HEK293 (cell line): ENCODE measurements around the gene OR52D1.
A peak's percentile ranks its signal among the peaks of the same experiment; 100 is the strongest.

Experiments
- CTCF ChIA-PET: fragments of 350-600 bp; formaldehyde crosslinking; extraction: SDS; loops from one replicate; lab custom pipeline; 2021; ENCODE audit warnings: antibody characterized with exemption; lab: Yijun Ruan, JAX
- POLR2A ChIA-PET: fragments of 300-600 bp; formaldehyde crosslinking; extraction: SDS; loops from one replicate; lab custom pipeline; 2020; ENCODE audit warnings: antibody characterized with exemption, inconsistent platforms; lab: Yijun Ruan, JAX
- H3K27ac ChIP-seq: fragments of 200-500 bp; sonication (Bioruptor generic); 2 replicates; pipeline ENCODE4 v1.5.1; 2014; ENCODE audit warnings: low read depth, low read length, control low read depth, inconsistent platforms; ENCODE audit errors: extremely low read depth
- H3K36me3 ChIP-seq, 2 experiments: fragments of 200-500 bp in 1 of 2; sonication (Bioruptor generic) in 1 of 2; 1 replicate in 1 of 2; 2 replicates in 1 of 2; pipeline ENCODE4 v1.5.1; 2014 to 2017; ENCODE audit warnings: inconsistent platforms in 2 of 2, low read length in 2 of 2; ENCODE audit not compliant: control insufficient read depth in 2 of 2, insufficient read depth in 1 of 2
- H3K4me1 ChIP-seq: fragments of 200-500 bp; sonication (Bioruptor generic); 2 replicates; pipeline ENCODE4 v1.5.1; 2014; ENCODE audit warnings: mild to moderate bottlenecking, low read length, inconsistent platforms; ENCODE audit not compliant: control insufficient read depth, insufficient read depth
- H3K4me3 ChIP-seq: 2 replicates; pipeline ENCODE4 v1.5.1; 2011; ENCODE audit warnings: low read depth, mild to moderate bottlenecking, control low read depth, low read length, moderate library complexity
- H3K9me3 ChIP-seq: fragments of 200-500 bp; sonication (Bioruptor generic); 2 replicates; pipeline ENCODE4 v1.5.1; 2014; ENCODE audit warnings: low read depth, low read length, inconsistent platforms; ENCODE audit not compliant: control insufficient read depth, insufficient read depth
- KLF10 ChIP-seq: fragments of 450-650 bp; IDR thresholded peaks from 2 replicates; pipeline ENCODE4 v1.5.1; 2018; ENCODE audit warnings: missing biosample characterization, mild to moderate bottlenecking, missing genetic modification characterization
- OVOL3 ChIP-seq: fragments of 450-650 bp; formaldehyde crosslinking; IDR thresholded peaks from 2 replicates; pipeline ENCODE4 v1.5.1; 2016; ENCODE audit warnings: missing biosample characterization, missing genetic modification characterization
- ZBTB8A ChIP-seq: fragments of 450-650 bp; formaldehyde crosslinking; IDR thresholded peaks from 2 replicates; pipeline ENCODE4 v1.5.1; 2016; ENCODE audit warnings: missing biosample characterization, missing genetic modification characterization
- ZNF155 ChIP-seq: fragments of 450-650 bp; formaldehyde crosslinking; IDR thresholded peaks from 2 replicates; pipeline ENCODE4 v1.5.1; 2016; ENCODE audit warnings: missing biosample characterization, missing genetic modification characterization
- ZNF184 ChIP-seq: fragments of 450-650 bp; IDR thresholded peaks from 2 replicates; pipeline ENCODE4 v1.5.1; 2018; ENCODE audit warnings: missing biosample characterization, mild to moderate bottlenecking, missing genetic modification characterization
- ZNF221 ChIP-seq: fragments of 450-650 bp; formaldehyde crosslinking; IDR thresholded peaks from 2 replicates; pipeline ENCODE4 v1.5.1; 2017; ENCODE audit warnings: missing biosample characterization, missing genetic modification characterization, borderline replicate concordance
- ZNF23 ChIP-seq: fragments of 450-650 bp; formaldehyde crosslinking; IDR thresholded peaks from 2 replicates; pipeline ENCODE4 v1.5.1; 2016; ENCODE audit warnings: missing biosample characterization, missing genetic modification characterization, borderline replicate concordance
- ZNF248 ChIP-seq: fragments of 450-650 bp; formaldehyde crosslinking; IDR thresholded peaks from 2 replicates; pipeline ENCODE4 v1.5.1; 2017; ENCODE audit warnings: missing biosample characterization, missing genetic modification characterization
- ZNF366 ChIP-seq: fragments of 450-650 bp; formaldehyde crosslinking; conservative IDR thresholded peaks from 2 replicates; pipeline ENCODE4 v1.5.1; 2016; ENCODE audit warnings: missing biosample characterization, missing genetic modification characterization
- ZNF558 ChIP-seq: fragments of 450-650 bp; formaldehyde crosslinking; IDR thresholded peaks from 2 replicates; pipeline ENCODE4 v1.5.1; 2016; ENCODE audit warnings: missing biosample characterization, missing genetic modification characterization
- ZNF561 ChIP-seq: fragments of 450-650 bp; IDR thresholded peaks from 2 replicates; pipeline ENCODE4 v1.5.1; 2018; ENCODE audit warnings: missing biosample characterization, missing genetic modification characterization, borderline replicate concordance
- ZNF585B ChIP-seq: fragments of 450-650 bp; formaldehyde crosslinking; IDR thresholded peaks from 2 replicates; pipeline ENCODE4 v1.5.1; 2016; ENCODE audit warnings: missing biosample characterization, missing genetic modification characterization
- ZNF596 ChIP-seq: fragments of 450-650 bp; IDR thresholded peaks from 2 replicates; pipeline ENCODE4 v1.5.0; 2018; ENCODE audit warnings: missing biosample characterization, mild to moderate bottlenecking, missing genetic modification characterization, moderate library complexity
- ZNF654 ChIP-seq: fragments of 450-650 bp; formaldehyde crosslinking; IDR thresholded peaks from 2 replicates; pipeline ENCODE4 v1.5.1; 2016; ENCODE audit warnings: low read depth, missing biosample characterization, missing genetic modification characterization
- ZNF747 ChIP-seq: fragments of 450-650 bp; formaldehyde crosslinking; IDR thresholded peaks from 2 replicates; pipeline ENCODE4 v1.5.1; 2016; ENCODE audit warnings: missing biosample characterization, missing genetic modification characterization
- ZNF76 ChIP-seq: fragments of 450-650 bp; formaldehyde crosslinking; IDR thresholded peaks from 2 replicates; pipeline ENCODE4; 2016; ENCODE audit warnings: low read depth, missing biosample characterization, missing genetic modification characterization, borderline replicate concordance
- ZNF776 ChIP-seq: fragments of 450-650 bp; formaldehyde crosslinking; IDR thresholded peaks from 2 replicates; pipeline ENCODE4 v1.5.0; 2017; ENCODE audit warnings: missing biosample characterization, missing genetic modification characterization, borderline replicate concordance
- ZNF777 ChIP-seq: fragments of 450-650 bp; formaldehyde crosslinking; IDR thresholded peaks from 2 replicates; pipeline ENCODE4 v1.5.1; 2017; ENCODE audit warnings: missing biosample characterization, missing genetic modification characterization, borderline replicate concordance
- TF ChIP-seq, protein P1 (sequence below): sonication (generic); formaldehyde crosslinking; IDR thresholded peaks from 2 replicates; pipeline ENCODE4 v1.8.1; 2022; ENCODE audit warnings: mild to moderate bottlenecking, moderate library complexity, missing genetic modification reagents

The OR52D1 gene

DNA sequence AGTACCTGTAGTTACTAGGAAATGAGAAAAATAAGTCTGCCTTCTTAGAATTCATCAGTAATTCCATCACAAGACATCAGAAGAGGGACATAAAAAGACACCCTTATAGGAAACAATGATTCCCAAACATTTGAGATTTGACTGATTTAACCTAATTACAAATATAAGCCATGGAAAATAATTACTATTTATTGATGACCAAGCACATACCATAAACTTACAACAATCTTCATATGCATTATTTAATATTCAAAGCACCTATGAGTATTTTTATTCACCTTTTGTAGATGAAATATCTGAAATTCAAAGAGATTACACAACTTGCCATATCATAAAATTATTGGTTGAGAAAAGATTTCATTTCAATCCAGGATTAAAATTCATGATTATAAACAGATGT, 14.6 kb upstream of the OR52D1 start:
- CTCF ChIA-PET: no interaction called here
- H3K4me1 ChIP-seq: no peaks in the 10 kb centered on the region
- POLR2A ChIA-PET: no interaction called here
- H3K27ac ChIP-seq: no peak overlapping the region
- TF ChIP-seq ZNF155 (no peak), ZBTB8A (tag by site-specific recombination) (no peak), ZNF776 (tag by site-specific recombination) (no peak), ZNF221 (tag by site-specific recombination) (no peak), ZNF76 (no peak)
- no peaks in the 10 kb centered on the region for H3K36me3 ChIP-seq
- H3K9me3 ChIP-seq: no peaks in the 10 kb centered on the region
- H3K4me3 ChIP-seq: no peak overlapping the region

- CTCF ChIA-PET: interaction anchor here (0.6 to 2.6 kb wide), 26 partner anchors 9 to 875 kb away, joined by 3 to 10 read pairs (median 4); no protein-coding TSS in a partner anchor
- TF ChIP-seq ZNF654 (tag by site-specific recombination): peak; percentile 21; the same call in 1 of the 2 replicates
- no peak for TF ChIP-seq ZNF558 (tag by site-specific recombination)
- no peak for TF ChIP-seq KLF10
- H3K9me3 ChIP-seq: no peaks in the 10 kb centered on the region
- H3K4me3 ChIP-seq: no peak overlapping the region
- no peak overlapping the region for H3K27ac ChIP-seq
- H3K4me1 ChIP-seq: no peaks in the 10 kb centered on the region
- H3K36me3 ChIP-seq: no peaks in the 10 kb centered on the region
- POLR2A ChIA-PET: no interaction called here
These were observed 12.2 kb upstream of the OR52D1 start for GRCh38 chr11:5476186-5476819.

GRCh38 chr11:5486003-5486402, 2.5 kb upstream of the OR52D1 start:
- Histone ChIP-seq H3K9me3 (no peaks in the 10 kb centered on the region), H3K36me3 (no peaks in the 10 kb centered on the region), H3K27ac (no peak overlapping the region), H3K4me1 (no peaks in the 10 kb centered on the region), H3K4me3 (no peak overlapping the region)
- TF ChIP-seq ZNF23 (tag by site-specific recombination) (no peak), ZNF747 (tag by site-specific recombination) (no peak), ZNF561 (tag by site-specific recombination) (no peak), ZNF585B (tag by site-specific recombination) (no peak), ZNF366 (no peak)
- TF ChIP-seq, protein P1, sequence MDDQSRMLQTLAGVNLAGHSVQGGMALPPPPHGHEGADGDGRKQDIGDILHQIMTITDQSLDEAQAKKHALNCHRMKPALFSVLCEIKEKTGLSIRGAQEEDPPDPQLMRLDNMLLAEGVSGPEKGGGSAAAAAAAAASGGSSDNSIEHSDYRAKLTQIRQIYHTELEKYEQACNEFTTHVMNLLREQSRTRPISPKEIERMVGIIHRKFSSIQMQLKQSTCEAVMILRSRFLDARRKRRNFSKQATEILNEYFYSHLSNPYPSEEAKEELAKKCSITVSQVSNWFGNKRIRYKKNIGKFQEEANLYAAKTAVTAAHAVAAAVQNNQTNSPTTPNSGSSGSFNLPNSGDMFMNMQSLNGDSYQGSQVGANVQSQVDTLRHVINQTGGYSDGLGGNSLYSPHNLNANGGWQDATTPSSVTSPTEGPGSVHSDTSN: no peak
- POLR2A ChIA-PET: no interaction called here
- CTCF ChIA-PET: interaction anchor here (1.2 kb wide), 1 partner anchor 10 kb away, joined by 8 read pairs; no protein-coding TSS in a partner anchor

GRCh38 chr11:5486421-5486820, 2.1 kb upstream of the OR52D1 start:
- Histone ChIP-seq H3K4me1 (no peaks in the 10 kb centered on the region), H3K9me3 (no peaks in the 10 kb centered on the region), H3K4me3 (no peak overlapping the region), H3K27ac (no peak overlapping the region), H3K36me3 (no peaks in the 10 kb centered on the region)
- no peak for TF ChIP-seq OVOL3
- no peak for TF ChIP-seq ZNF596 (tag by site-specific recombination)
- no peak for TF ChIP-seq ZNF184
- no peak for TF ChIP-seq ZNF248 (tag by site-specific recombination)
- no peak for TF ChIP-seq ZNF76
- TF ChIP-seq ZNF777: no peak
- ChIA-PET CTCF (interaction anchor here (1.2 kb wide), 1 partner anchor 10 kb away, joined by 8 read pairs; no protein-coding TSS in a partner anchor), POLR2A (no interaction called here)
